PC-3 (cell line): ENCODE data around the gene SHISA2.

Experiments used
- EZH2 ChIP-seq: fragments of 300-600 bp; sonication (generic); IDR thresholded peaks from one replicate; pipeline ENCODE4 v1.6.1; 2017; ENCODE audit warnings: antibody characterized with exemption, mild to moderate bottlenecking, low read length; ENCODE audit not compliant: unreplicated experiment
- EZH2phosphoT487 ChIP-seq: fragments of 300-600 bp; sonication (generic); IDR thresholded peaks from 2 replicates; pipeline ENCODE4 v1.6.1; 2018; ENCODE audit warnings: mild to moderate bottlenecking, antibody characterized with exemption, low read length, borderline replicate concordance
- TF ChIP-seq, protein P1 (sequence below): fragments of 300-600 bp; sonication (generic); conservative IDR thresholded peaks from 2 replicates; pipeline ENCODE4 v1.5.1; 2017; ENCODE audit warnings: antibody characterized with exemption, low read depth, mild to moderate bottlenecking, low read length

DNA sequence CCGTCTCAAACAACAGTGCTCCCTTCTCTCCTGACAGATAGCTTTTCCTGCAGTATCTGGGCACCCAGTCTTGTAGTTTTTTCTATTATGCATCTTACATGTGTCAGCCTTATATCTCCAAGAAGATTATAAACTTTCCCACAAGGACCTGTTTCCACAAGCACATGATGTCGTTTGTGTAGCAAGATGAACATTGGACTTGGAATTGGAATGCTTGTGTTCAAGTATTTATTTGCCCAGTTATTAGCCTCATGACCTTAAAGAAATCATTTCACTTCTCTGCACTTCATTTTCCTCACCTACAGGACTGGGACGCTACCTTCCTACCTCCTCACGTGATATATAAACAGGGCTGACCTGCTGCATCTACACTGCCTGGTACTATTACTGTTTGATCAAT, 21.5 kb downstream of the SHISA2 start:
- TF ChIP-seq, protein P1, sequence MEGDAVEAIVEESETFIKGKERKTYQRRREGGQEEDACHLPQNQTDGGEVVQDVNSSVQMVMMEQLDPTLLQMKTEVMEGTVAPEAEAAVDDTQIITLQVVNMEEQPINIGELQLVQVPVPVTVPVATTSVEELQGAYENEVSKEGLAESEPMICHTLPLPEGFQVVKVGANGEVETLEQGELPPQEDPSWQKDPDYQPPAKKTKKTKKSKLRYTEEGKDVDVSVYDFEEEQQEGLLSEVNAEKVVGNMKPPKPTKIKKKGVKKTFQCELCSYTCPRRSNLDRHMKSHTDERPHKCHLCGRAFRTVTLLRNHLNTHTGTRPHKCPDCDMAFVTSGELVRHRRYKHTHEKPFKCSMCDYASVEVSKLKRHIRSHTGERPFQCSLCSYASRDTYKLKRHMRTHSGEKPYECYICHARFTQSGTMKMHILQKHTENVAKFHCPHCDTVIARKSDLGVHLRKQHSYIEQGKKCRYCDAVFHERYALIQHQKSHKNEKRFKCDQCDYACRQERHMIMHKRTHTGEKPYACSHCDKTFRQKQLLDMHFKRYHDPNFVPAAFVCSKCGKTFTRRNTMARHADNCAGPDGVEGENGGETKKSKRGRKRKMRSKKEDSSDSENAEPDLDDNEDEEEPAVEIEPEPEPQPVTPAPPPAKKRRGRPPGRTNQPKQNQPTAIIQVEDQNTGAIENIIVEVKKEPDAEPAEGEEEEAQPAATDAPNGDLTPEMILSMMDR, result no peak
- TF ChIP-seq EZH2 (no peak), EZH2phosphoT487 (no peak)
